GM12865 (cell line): ENCODE results near the gene TIPIN.
"Not testable (repeated sequence)": the region's sequence is repeated elsewhere in the genome, so short reads cannot be mapped to it uniquely, and the experiment has no call there.

Experiments used
- DNase-seq: peaks from one replicate; pipeline ENCODE4 v3.0.0; 2010; ENCODE audit warnings: low read depth
- H3K4me3 ChIP-seq: 2 replicates; pipeline ENCODE4 v1.5.1; 2011; ENCODE audit warnings: mild to moderate bottlenecking, low read depth, low read length, control low read depth
- CTCF ChIP-seq: IDR thresholded peaks from 2 replicates; pipeline ENCODE4 v1.5.1; 2011; ENCODE audit warnings: low read length, control low read depth, low read depth, inconsistent platforms; ENCODE audit not compliant: insufficient read depth; ENCODE audit errors: missing control alignments

TIPIN gene

GRCh38 chr15:66402761-66403284 is 46.3 kb upstream of the TIPIN start:
- no peak overlapping the region for H3K4me3 ChIP-seq
- peak; percentile 29 for DNase-seq
- TF ChIP-seq CTCF = no peak

GRCh38 chr15:66401130-66402021 is 44.9 kb upstream of the TIPIN start:
- no peak for TF ChIP-seq CTCF
- H3K4me3 ChIP-seq = peak overlapping the region; percentile 12; the same call in 1 of the 2 replicates
- peak; percentile 54 for DNase-seq

DNA sequence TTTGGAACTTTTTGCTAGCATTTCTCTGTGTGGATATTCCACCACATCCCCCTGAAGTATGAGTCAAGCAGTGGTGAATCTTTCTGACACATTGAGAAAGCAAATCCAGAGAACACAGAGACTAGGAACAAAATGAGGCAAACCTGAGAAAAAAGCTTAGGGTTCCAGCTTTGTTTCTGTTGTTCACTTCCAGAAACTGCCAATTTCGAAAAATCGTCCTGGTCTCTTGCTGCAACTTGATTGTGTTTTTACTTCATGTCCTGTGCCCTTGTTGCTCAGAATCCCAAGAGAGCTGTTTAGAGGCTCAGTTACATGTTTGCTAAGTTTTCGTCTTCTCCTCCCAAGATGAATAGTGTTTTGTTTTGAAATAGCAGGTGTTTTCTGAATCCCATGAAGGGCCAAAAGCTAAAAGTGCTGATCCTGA is 43.9 kb upstream of the TIPIN start:
- H3K4me3 ChIP-seq = no peak overlapping the region
- no peak for TF ChIP-seq CTCF
- peak; percentile 18 for DNase-seq

DNA sequence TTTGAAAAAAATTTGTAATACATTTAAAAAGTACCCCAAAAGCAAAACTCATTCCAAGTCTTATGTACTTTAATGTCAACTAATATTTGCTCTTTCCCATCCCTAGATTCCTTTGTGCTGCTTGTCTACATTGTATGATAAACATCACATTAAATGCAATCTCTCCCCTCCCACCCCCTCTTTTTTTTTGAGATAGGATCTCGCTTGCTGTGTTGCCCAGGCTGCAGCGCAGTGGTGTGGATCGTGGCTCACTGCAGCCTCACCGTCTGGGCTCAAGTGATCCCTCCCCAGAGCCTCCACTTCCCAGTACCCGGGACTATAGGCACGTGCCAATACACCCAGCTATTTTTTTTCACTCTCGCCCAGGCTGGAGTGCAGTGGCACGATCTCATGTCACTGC is 42.8 kb upstream of the TIPIN start:
- no peak for DNase-seq
- no peak overlapping the region for H3K4me3 ChIP-seq
- no peak for TF ChIP-seq CTCF

GRCh38 chr15:66394915-66395314 is 38.4 kb upstream of the TIPIN start:
- DNase-seq = no peak
- TF ChIP-seq CTCF = no peak
- no peak overlapping the region for H3K4me3 ChIP-seq

DNA sequence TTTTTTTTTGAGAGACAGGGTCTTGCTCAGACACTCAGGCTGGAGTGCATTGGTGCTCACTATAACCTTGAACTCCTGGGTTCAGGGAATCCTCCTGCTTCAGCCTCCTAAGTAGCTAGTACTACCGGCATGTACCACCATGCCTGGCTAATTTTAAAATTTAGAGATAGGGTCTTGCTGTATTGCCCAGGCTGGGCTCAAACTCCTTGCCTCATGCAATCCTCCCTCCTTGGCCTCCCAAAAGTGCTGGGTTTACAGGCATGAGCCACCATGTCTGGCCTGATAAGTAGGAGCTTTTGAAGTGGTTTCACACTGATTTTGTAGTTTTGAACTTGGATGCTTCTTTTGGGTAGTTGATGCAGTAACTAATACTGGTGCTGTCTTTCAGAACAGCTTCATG is 38.0 kb upstream of the TIPIN start:
- DNase-seq = no peak
- H3K4me3 ChIP-seq = no peak overlapping the region
- no peak for TF ChIP-seq CTCF

GRCh38 chr15:66393037-66393436 is 36.6 kb upstream of the TIPIN start:
- DNase-seq, H3K4me3 ChIP-seq: not testable (repeated sequence)
